Head of caudate nucleus (tissue), 42 donors: ENCODE results near the gene ZFAND4.

Experiments
- DNase-seq, 42 donors: peaks; one replicate each; pipeline versions ENCODE4 v3.0.0 to v3.0.0-alpha.2; 2020 to 2021; ENCODE audit warnings: mixed read lengths in 7 of 42
- intact Hi-C: fragments of 100-400 bp; cut with DNase I; formaldehyde crosslinking; loops from one replicate; pipeline ENCODE4 v1.15.0; 2022

Gene ZFAND4

DNA sequence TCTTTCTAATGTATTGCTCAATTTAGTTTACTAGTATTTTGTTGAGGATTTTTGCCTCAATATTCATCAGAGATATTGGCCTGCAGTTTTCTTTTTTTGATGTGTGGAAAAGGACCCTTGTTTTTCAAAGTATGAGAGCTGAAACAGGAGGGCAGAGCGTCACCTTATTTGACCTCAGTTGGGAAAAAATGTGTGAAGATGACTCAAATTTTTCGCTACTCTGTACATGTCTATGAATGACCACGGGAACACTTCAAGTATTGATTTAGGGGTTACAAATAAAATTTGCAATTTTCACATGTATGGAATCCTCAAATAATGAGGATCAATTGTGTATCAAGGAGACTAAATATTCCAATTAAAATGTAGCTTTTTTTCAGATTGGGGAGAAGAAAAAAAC, 103.1 kb downstream of the ZFAND4 start:
- intact Hi-C loops = no loop called here

DNA sequence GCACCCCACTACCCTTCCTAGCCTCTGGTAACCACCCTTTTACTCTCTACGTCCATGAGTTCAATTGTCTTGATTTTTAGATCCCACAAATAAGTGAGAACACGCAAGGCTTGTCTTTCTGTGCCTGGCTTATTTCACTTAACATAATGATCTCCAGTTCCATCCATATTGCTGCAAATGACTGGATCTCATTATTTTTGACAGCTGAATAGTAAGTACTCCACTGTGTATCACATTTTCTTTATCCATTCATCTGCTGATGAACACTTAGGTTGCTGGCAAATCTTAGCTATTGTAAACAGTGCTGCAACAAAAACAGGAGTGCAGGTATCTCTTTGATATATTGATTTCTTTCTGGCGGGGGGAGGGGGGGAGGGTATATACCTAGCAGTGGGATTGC, 106.2 kb downstream of the ZFAND4 start:
- DNase-seq = no peak
- intact Hi-C loops = no loop called here

More for the DNA sequence above, 103.1 kb downstream of the ZFAND4 start:
- DNase-seq = no peak
